IMR-90 (cell line): ENCODE results near the gene ARHGEF4. TPM values are rescaled to one million over a fixed set of nuclear protein-coding genes. Genes with fewer than 3 reads are reported as not detected.

Source experiments
- ATAC-seq: fragments of 200-7000 bp; cut with Tn5 transposase; 2 replicates; pipeline ENCODE4 v1.9.1; 2020; ENCODE audit warnings: low read depth, mild to moderate bottlenecking, moderate library complexity
- BruUV-seq: library from RNA; stranded (reverse); fragments of 400-500 nt; replicated peaks from 2 replicates; lab custom pipeline; 2021; lab: Mats Ljungman, UMichigan
- CTCF ChIA-PET: fragments of 300-600 bp; formaldehyde crosslinking; extraction: SDS; loops from one replicate; lab custom pipeline; 2021; ENCODE audit warnings: antibody characterized with exemption; lab: Yijun Ruan, JAX
- POLR2A ChIA-PET: fragments of 300-600 bp; sonication (Branson Sonifier 250); formaldehyde crosslinking; loops from one replicate; lab custom pipeline; 2022; ENCODE audit warnings: antibody characterized with exemption; ENCODE audit not compliant: unreplicated experiment; lab: Charles Lee
- DNase-seq: peaks from one replicate; pipeline ENCODE4 v3.0.0; 2013
- H2AFZ ChIP-seq: replicated peaks from 2 replicates; pipeline ENCODE3; 2013; ENCODE audit warnings: low read length, mild to moderate bottlenecking; ENCODE audit not compliant: poor library complexity
- H2AK5ac ChIP-seq: 2 replicates; pipeline ENCODE4 v1.6.1; 2013; ENCODE audit warnings: low read depth, low read length, inconsistent platforms
- H2AK9ac ChIP-seq: replicated peaks from 2 replicates; pipeline ENCODE3; 2013; ENCODE audit warnings: mild to moderate bottlenecking, low read depth, low read length, moderate library complexity; ENCODE audit not compliant: poor library complexity
- H2BK120ac ChIP-seq: 2 replicates; pipeline ENCODE4 v1.6.1; 2013; ENCODE audit warnings: low read depth, low read length, inconsistent platforms
- H2BK15ac ChIP-seq: 3 replicates; pipeline ENCODE4 v1.6.1; 2013; ENCODE audit warnings: low read depth, low read length, inconsistent platforms
- H2BK20ac ChIP-seq: 2 replicates; pipeline ENCODE4 v1.6.1; 2013; ENCODE audit warnings: low read depth, mild to moderate bottlenecking, inconsistent platforms, low read length, moderate library complexity
- H2BK5ac ChIP-seq: 2 replicates; pipeline ENCODE4 v1.6.1; 2013; ENCODE audit warnings: mild to moderate bottlenecking, low read depth, low read length, inconsistent platforms; ENCODE audit not compliant: poor library complexity, severe bottlenecking
- H3K14ac ChIP-seq: replicated peaks from 2 replicates; pipeline ENCODE4 v1.6.1; 2013; ENCODE audit warnings: low read depth, low read length, inconsistent platforms
- H3K18ac ChIP-seq: 2 replicates; pipeline ENCODE4 v1.6.1; 2013; ENCODE audit warnings: low read depth, low read length, control low read depth
- H3K23ac ChIP-seq: 2 replicates; pipeline ENCODE4 v1.6.1; 2013; ENCODE audit warnings: low read depth, low read length, inconsistent platforms
- H3K27ac ChIP-seq: 2 replicates; pipeline ENCODE4 v1.5.1; 2013; ENCODE audit warnings: mild to moderate bottlenecking, control low read depth, low read length; ENCODE audit not compliant: insufficient read depth
- H3K27me3 ChIP-seq: 2 replicates; pipeline ENCODE4 v1.6.1; 2013; ENCODE audit warnings: low read length; ENCODE audit not compliant: control insufficient read depth, insufficient read depth
- H3K36me3 ChIP-seq: 2 replicates; pipeline ENCODE4 v1.6.1; 2013; ENCODE audit warnings: low read length, mixed read lengths; ENCODE audit not compliant: control insufficient read depth, insufficient read depth
- H3K4ac ChIP-seq: 2 replicates; pipeline ENCODE4 v1.6.1; 2013; ENCODE audit warnings: low read depth, low read length, inconsistent platforms
- H3K4me1 ChIP-seq: 2 replicates; pipeline ENCODE4 v1.6.1; 2013; ENCODE audit warnings: low read length, mixed read lengths; ENCODE audit not compliant: control insufficient read depth, insufficient read depth
- H3K4me2 ChIP-seq: 2 replicates; pipeline ENCODE4 v1.6.1; 2013; ENCODE audit warnings: low read depth, mild to moderate bottlenecking, control low read depth, low read length, moderate library complexity
- H3K4me3 ChIP-seq: 2 replicates; pipeline ENCODE4 v1.5.1; 2013; ENCODE audit warnings: low read depth, mild to moderate bottlenecking, control low read depth, low read length, moderate library complexity; ENCODE audit not compliant: insufficient read depth
- H3K56ac ChIP-seq: 2 replicates; pipeline ENCODE4 v1.6.1; 2013; ENCODE audit warnings: low read length, inconsistent platforms; ENCODE audit not compliant: insufficient read depth; ENCODE audit errors: extremely low read depth
- H3K79me1 ChIP-seq, 2 experiments: 2 replicates each; pipeline ENCODE4 v1.6.1; 2013; ENCODE audit warnings: low read length in 2 of 2, inconsistent platforms in 1 of 2, low read depth in 1 of 2
- H3K9ac ChIP-seq: 2 replicates; pipeline ENCODE4 v1.6.1; 2013; ENCODE audit warnings: low read depth, low read length, control low read depth
- H3K9me1 ChIP-seq: 2 replicates; pipeline ENCODE4 v1.6.1; 2013; ENCODE audit warnings: low read length, inconsistent platforms; ENCODE audit not compliant: insufficient read depth
- H3K9me3 ChIP-seq: 2 replicates; pipeline ENCODE4 v1.6.1; 2013; ENCODE audit warnings: low read length; ENCODE audit not compliant: control insufficient read depth, insufficient read depth
- H4K20me1 ChIP-seq: 2 replicates; pipeline ENCODE4 v1.6.1; 2013; ENCODE audit warnings: low read length, inconsistent platforms; ENCODE audit not compliant: insufficient read depth
- H4K5ac ChIP-seq: 2 replicates; pipeline ENCODE4 v1.6.1; 2013; ENCODE audit warnings: mild to moderate bottlenecking, low read depth, low read length, control low read depth
- H4K8ac ChIP-seq, 2 experiments: 2 replicates each; pipeline ENCODE4 v1.6.1; 2013; ENCODE audit warnings: low read depth in 2 of 2, low read length in 2 of 2, control low read depth in 1 of 2, inconsistent platforms in 1 of 2
- H4K91ac ChIP-seq: 2 replicates; pipeline ENCODE4 v1.6.1; 2013; ENCODE audit warnings: low read depth, low read length, inconsistent platforms; ENCODE audit not compliant: insufficient read depth
- BHLHE40 ChIP-seq: fragments of 150-350 bp; IDR thresholded peaks from 2 replicates; pipeline ENCODE4 v1.6.1; 2016; ENCODE audit warnings: mild to moderate bottlenecking, low read depth, low read length
- CEBPB ChIP-seq: IDR thresholded peaks from 2 replicates; pipeline ENCODE4 v1.6.1; 2012; ENCODE audit warnings: low read depth, low read length, improper control_type of control experiment
- CHD1 ChIP-seq: IDR thresholded peaks from 2 replicates; pipeline ENCODE4 v1.6.1; 2012; ENCODE audit warnings: low read depth, low read length, improper control_type of control experiment
- FOS ChIP-seq: fragments of 150-350 bp; IDR thresholded peaks from 2 replicates; pipeline ENCODE4 v1.6.1; 2016; ENCODE audit warnings: low read depth, low read length
- MAFK ChIP-seq: IDR thresholded peaks from 2 replicates; pipeline ENCODE4 v1.6.1; 2012; ENCODE audit warnings: low read depth, low read length, improper control_type of control experiment
- MAZ ChIP-seq: IDR thresholded peaks from 2 replicates; pipeline ENCODE4 v1.6.1; 2012; ENCODE audit warnings: low read depth, mild to moderate bottlenecking, low read length, improper control_type of control experiment, moderate library complexity, borderline replicate concordance
- RAD21 ChIP-seq: IDR thresholded peaks from 2 replicates; pipeline ENCODE4 v1.6.1; 2012; ENCODE audit warnings: low read length, improper control_type of control experiment
- RCOR1 ChIP-seq: IDR thresholded peaks from 2 replicates; pipeline ENCODE4 v1.6.1; 2012; ENCODE audit warnings: mild to moderate bottlenecking, low read length, improper control_type of control experiment; ENCODE audit not compliant: insufficient replicate concordance
- RFX5 ChIP-seq: IDR thresholded peaks from 2 replicates; pipeline ENCODE4 v1.8.0; 2012; ENCODE audit warnings: low read depth, mild to moderate bottlenecking, low read length, moderate library complexity
- SMC3 ChIP-seq: fragments of 150-350 bp; IDR thresholded peaks from 2 replicates; pipeline ENCODE4 v1.6.1; 2016; ENCODE audit warnings: low read depth, mild to moderate bottlenecking, antibody characterized with exemption, low read length, moderate library complexity
- WGBS, 2 experiments: methylation state at CpG; one replicate each; pipeline versions ENCODE4 v1.1.5 to v1.1.7; 2013; ENCODE audit warnings: missing lambda C conversion rate in 2 of 2; ENCODE audit not compliant: insufficient read length in 1 of 2; ENCODE audit errors: extremely low coverage in 2 of 2; 5-methylcytosine and 5-hydroxymethylcytosine counted together
- dilution Hi-C: fragments of 300-500 bp; cut with HindIII; formaldehyde crosslinking; loops from one replicate; pipeline ENCODE4 v1.14.3; 2018; ENCODE audit warnings: low sequenced_read_pairs; ENCODE audit not compliant: unreplicated experiment
- in situ Hi-C: fragments of 300-500 bp; cut with MboI; formaldehyde crosslinking; loops from 3 replicates; pipeline ENCODE4 v1.14.3; 2019; ENCODE audit warnings: low sequenced_read_pairs, inconsistent platforms, mixed read lengths
- intact Hi-C: fragments of 100-400 bp; cut with micrococcal nuclease; formaldehyde crosslinking; loops from 2 replicates; pipeline ENCODE4 v1.10.0; 2022
- polyA plus RNA-seq, 3 experiments: library from polyadenylated mRNA; depleted of rRNA; stranded (reverse); fragments of >200 nt; gene quantifications; 2 replicates each; pipeline ENCODE4 v1.2.3, GENCODE V29; 2012; ENCODE audit warnings: low replicate concordance in 1 of 3
- total RNA-seq: library from RNA; depleted of rRNA; stranded (reverse); fragments of >200 nt; gene quantifications from 2 replicates; pipeline ENCODE4 v1.2.3, GENCODE V29; 2012
- TF ChIP-seq, protein P1 (sequence below): fragments of 150-350 bp; IDR thresholded peaks from 2 replicates; pipeline ENCODE4 v1.6.1; 2016; ENCODE audit warnings: low read depth, mild to moderate bottlenecking, low read length, moderate library complexity, borderline replicate concordance
- TF ChIP-seq, protein P2 (sequence below): conservative IDR thresholded peaks from 2 replicates; pipeline ENCODE4 v1.5.1; 2012; ENCODE audit warnings: mild to moderate bottlenecking, low read depth, low read length, improper control_type of control experiment

The ARHGEF4 gene
- total and polyA plus RNA-seq, 2 of the 4 experiments (the other 2 are of a cell fraction) = 2.7 to 5.0 TPM

DNA sequence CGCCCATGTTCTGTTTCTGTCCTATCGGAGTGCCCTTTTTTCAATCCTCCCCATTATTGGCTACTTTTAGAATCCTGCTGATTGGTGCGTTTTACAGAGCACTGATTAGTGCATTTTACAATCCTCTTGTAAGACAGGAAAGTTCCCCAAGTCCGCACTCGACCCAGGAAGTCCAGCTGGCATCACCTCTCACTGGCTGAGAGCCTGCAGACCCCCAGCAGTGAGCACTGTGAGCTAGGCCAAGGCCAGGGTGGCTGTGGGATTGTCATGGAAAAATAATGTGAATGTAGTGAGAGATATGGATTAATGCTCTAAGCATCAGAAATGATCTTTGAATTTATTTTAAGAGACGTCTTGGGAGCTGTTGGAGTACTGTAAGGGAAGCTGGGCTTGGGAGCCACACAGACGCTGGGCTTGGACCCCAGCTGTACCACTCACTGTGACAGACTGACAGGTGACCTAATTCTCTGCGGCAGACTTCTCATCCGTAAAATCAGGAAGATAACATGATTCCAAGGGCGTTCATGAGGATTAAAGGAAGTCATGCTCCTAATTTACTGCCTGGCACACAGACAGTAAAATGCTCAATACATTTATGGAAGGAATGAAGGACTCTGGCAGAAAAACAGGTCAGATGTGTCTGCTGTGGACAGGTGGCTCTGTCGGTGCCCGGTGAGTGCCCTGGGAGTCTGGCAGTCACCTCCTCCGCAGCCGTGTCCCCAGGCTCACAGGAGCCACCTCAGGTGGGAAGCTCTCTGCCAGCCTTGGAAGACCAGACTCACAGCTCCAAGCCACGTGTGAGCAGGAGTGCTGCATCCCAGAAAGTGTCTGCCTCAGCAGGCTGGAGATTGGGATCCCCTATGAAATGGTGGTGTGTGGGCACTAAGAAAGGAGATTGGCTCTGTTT is 151.1 kb downstream of the ARHGEF4 start:
- TF ChIP-seq, protein P1, sequence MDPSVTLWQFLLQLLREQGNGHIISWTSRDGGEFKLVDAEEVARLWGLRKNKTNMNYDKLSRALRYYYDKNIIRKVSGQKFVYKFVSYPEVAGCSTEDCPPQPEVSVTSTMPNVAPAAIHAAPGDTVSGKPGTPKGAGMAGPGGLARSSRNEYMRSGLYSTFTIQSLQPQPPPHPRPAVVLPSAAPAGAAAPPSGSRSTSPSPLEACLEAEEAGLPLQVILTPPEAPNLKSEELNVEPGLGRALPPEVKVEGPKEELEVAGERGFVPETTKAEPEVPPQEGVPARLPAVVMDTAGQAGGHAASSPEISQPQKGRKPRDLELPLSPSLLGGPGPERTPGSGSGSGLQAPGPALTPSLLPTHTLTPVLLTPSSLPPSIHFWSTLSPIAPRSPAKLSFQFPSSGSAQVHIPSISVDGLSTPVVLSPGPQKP = no peak
- no peak for TF ChIP-seq RFX5
- no peak for TF ChIP-seq CHD1
- TF ChIP-seq BHLHE40 = no peak
- TF ChIP-seq RAD21 = no peak
- no peak for TF ChIP-seq MAZ
- TF ChIP-seq, protein P2, sequence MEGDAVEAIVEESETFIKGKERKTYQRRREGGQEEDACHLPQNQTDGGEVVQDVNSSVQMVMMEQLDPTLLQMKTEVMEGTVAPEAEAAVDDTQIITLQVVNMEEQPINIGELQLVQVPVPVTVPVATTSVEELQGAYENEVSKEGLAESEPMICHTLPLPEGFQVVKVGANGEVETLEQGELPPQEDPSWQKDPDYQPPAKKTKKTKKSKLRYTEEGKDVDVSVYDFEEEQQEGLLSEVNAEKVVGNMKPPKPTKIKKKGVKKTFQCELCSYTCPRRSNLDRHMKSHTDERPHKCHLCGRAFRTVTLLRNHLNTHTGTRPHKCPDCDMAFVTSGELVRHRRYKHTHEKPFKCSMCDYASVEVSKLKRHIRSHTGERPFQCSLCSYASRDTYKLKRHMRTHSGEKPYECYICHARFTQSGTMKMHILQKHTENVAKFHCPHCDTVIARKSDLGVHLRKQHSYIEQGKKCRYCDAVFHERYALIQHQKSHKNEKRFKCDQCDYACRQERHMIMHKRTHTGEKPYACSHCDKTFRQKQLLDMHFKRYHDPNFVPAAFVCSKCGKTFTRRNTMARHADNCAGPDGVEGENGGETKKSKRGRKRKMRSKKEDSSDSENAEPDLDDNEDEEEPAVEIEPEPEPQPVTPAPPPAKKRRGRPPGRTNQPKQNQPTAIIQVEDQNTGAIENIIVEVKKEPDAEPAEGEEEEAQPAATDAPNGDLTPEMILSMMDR = no peak
- TF ChIP-seq RCOR1 = no peak
- TF ChIP-seq CEBPB = no peak
- TF ChIP-seq MAFK = no peak
- TF ChIP-seq SMC3 = no peak
- no peak for TF ChIP-seq FOS
- Histone ChIP-seq H3K9me3 (no peaks in the 10 kb centered on the region), H3K14ac (no peak overlapping the region), H3K9ac (no peak overlapping the region), H3K18ac (no peak overlapping the region), H2AK9ac (no peak overlapping the region), H3K27ac (no peak overlapping the region), H4K8ac (no peak overlapping the region), H2AK5ac (no peak overlapping the region), H2BK15ac (no peak overlapping the region), H3K56ac (no peak overlapping the region), H2BK5ac (no peak overlapping the region), H4K20me1 (no peaks in the 10 kb centered on the region), H3K9me1 (no peaks in the 10 kb centered on the region), H4K91ac (no peak overlapping the region), H2BK120ac (no peak overlapping the region), H3K36me3 (no peaks in the 10 kb centered on the region), H3K79me1 (no peaks in the 10 kb centered on the region), H3K4ac (no peak overlapping the region), H2BK20ac (no peak overlapping the region), H3K4me1 (no peaks in the 10 kb centered on the region), H3K4me3 (no peak overlapping the region), H3K27me3 (no peaks in the 10 kb centered on the region), H2AFZ (no peak overlapping the region), H4K5ac (no peak overlapping the region), H3K23ac (no peak overlapping the region), H3K4me2 (no peak overlapping the region)
- ATAC-seq (no peak), DNase-seq (no peak)
- 59% methylated on average over 8 of the region's 15 CpGs; no CpG with 5 or more reads in 1 of the 2 experiments for WGBS, 2 experiments
- BruUV-seq = no TSS peak
- dilution Hi-C loops = no loop called here
- CTCF ChIA-PET = no interaction called here
- POLR2A ChIA-PET = no interaction called here
- in situ Hi-C loops = no loop called here
- intact Hi-C loops = no loop called here
